Embryonic facial prominence (tissue), 1 donor: ENCODE results near the gene IFRD2.
"Not testable (repeated sequence)": the region's sequence is repeated elsewhere in the genome, so short reads cannot be mapped to it uniquely, and the experiment has no call there.

Source experiments
- DNase-seq: peaks from one replicate; pipeline ENCODE4 v3.0.0-alpha.2; 2016; ENCODE audit errors: extremely low spot score

Gene IFRD2

DNA sequence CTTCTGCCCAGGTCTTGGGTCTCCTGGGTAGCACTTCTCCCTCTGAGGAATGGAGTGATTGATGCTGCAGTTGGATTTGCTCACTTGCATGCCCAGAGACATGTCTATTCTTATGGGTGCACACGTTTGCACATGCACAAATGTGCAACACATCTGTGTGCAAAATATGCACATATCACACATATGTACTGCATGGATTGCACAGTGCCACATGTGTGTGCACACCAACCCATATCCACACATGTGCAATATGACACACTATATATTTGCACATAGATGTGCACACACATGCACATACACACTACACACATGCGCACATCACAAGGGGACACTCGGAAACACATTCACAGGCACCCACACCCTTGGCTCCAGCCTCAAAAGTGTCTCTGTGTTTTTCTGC lies 24.0 kb downstream of the IFRD2 start:
- DNase-seq, result no peak

DNA sequence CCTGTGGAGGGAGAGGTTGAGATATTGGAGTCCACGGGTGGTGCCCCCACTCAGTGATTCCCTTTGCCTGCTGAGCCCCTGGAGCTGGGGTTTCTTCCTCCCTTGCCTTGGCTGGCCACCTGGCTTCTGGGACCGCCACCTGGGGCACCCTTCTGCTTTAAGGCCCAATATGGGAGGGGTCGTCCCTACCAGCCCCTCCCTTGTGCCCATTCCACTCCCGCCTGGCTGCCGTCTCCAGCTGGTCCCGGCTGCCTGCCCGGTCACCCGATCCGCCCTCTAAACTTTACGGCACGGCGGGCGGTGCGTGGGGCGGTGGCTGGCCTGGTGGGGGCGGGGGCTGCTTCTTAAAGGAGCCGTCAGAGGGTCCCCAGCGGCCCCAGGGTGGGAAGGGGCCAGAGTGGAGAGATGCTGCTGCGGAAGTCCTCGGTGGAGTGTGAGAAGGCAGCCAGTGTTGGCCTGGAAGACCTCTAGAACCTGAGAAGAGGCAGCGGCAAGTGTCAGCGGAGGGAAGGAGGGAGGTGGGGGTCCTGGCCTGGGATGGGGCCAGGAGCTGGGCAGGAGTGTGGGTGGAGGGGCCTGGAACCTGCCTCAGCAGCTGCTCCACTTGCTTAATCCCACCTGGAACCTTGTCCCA lies 24.8 kb downstream of the IFRD2 start:
- DNase-seq, result no peak

DNA sequence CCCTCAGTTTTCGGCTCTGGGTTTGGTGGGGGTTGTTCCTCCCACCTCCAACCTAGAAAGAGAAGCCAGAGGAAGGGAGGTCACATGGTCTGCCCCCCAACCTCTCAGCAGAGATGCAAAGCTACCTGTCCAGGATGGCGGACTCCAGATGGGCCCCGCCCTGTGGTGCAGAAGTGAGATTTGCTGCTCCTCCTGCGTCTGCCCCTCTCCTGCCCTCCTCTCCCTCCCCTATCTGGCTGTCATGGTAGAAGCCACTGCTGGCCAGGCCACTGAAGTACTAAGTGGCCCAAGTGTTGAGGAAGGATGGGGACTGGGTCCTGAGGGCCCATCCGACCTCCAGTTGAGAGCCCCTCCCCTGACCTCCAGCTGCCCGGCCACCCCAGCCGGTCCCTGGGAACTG lies 25.4 kb downstream of the IFRD2 start:
- DNase-seq, result no peak

DNA sequence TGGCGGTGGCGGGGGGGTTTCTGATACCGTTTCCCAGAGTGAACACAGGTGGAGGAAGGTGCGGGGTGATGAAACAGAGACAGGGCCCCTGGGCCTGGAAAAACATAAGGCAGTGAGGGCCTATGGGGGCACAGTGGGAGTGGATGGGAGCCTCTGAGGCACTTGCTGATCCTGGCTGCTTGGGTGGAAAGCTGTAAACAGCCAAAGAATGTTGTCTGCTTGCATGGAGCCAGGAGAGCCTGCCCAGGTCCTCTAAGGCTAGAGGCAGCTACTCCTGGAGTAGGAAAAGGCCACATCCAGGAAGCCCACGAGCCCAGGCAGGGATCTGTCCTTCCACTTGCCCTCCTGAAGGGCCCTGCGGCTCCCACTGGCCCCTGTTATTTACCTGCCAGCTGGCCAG lies 26.2 kb downstream of the IFRD2 start:
- no peak for DNase-seq

DNA sequence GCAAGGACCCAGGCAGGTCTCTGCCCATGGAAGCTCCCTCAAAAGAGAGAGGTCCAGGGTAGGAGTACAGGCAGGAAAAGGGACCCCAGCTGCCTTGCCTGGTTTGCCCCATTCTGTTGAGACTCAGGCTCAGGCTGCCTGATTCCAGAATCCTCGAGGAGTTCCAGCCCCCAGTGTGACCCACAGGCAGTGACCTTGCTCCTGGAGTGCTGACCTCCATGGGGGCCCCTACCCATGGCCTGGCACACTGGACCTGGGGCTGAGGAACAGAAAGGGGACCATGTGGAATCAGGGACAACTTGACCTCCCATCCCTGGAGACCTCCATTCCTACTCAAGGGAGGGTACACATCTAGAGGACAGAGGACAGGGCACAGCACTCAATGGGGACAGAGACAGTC lies 26.7 kb downstream of the IFRD2 start:
- DNase-seq, result no peak

DNA sequence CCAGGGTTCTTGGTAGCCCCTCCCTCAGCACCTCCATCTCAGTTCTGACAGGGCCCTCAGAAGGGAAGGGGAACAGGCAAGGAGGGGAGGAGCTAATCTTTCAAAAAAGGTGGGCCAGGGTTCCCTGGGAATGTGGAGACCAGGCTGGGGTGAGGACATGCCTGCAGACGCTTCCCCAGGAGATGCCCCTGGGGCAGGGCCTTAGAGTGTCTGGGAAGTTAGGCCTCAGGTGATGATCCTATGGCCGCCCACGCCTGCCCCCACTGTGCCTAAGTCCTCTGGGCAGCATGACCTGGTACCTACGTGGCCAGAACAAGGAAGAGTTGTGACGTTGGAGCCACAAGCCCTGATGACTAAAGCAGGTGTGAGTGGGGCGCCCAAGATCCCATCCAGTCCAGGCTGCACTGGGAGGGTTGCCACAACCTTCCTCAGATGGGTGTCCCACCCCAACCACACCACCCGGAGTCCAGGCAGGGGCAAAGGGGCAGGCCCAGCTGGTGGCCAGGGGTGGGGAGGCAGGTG lies 27.2 kb downstream of the IFRD2 start:
- no peak for DNase-seq

DNA sequence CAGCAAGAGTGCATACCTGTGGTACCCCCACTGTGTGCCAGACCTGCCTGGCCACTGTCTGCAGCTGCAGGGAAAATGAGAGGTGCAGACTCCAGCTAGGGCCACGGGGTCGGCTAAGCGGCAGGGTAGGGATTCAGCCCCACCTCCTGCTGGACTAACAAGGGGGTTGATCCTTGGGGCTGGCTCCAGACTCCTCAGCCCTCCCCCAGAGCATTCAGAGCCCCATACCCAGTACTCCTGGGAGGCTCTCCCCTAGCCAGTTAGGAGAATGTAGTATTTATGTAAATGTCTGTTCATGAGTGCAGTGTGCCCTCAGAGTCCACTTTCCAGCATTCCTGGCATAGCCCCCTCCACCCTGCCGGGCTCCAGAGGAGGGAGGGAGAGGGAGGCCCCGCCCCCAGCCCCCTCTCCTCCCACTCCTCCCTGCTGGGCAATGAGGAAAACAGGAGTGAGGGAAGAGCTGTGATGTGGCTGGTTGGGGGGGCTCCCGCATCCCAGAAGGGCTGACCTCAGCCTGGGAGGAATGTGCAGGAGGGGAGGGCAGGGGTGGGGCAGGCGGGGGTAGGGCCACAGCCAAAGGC lies 27.8 kb downstream of the IFRD2 start:
- DNase-seq, result peak; percentile 87

DNA sequence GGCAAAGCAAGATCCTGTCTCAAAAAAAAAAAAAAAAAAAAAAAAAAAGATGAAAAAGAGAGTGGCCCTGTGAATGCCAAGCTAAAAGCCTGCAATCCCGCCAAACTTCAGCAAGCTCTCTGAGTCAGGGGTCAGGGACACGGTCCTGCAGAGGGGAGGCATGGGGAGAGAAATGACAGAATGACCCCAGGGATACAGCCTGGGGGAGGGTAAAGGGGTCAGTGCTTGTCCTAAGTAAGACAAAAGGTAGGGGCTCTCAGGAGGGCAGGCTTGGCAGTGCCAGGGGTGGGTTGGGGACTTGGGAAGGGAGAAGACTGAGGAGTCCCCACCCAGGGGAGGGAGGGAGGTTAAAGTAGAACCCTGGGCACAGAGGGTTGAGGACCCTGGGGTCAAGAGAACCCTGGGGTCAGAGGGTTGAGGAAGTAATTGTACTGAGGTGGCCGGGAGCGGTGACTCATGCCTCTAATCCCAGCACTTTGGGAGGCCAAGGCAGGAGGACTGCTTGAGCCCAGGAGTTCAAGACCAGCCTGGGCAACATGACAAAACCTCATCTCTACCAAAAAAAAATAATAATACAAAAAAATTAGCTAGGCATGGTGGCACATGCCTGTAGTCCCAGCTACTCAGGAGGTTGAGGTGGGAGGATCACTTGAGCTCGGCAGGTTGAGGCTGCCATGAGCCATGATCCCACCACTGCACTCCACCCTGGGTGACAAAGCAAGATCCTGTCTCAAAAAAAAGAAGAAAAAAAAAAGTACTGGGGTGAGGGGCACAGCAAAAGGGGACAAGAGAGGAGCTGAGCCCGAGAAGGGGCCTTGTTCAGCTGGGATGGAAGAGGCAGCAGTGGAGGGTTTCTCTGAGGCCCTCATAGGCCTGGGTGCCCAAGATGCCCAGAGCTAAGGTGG lies 28.5 kb downstream of the IFRD2 start:
- DNase-seq, result no peak

DNA sequence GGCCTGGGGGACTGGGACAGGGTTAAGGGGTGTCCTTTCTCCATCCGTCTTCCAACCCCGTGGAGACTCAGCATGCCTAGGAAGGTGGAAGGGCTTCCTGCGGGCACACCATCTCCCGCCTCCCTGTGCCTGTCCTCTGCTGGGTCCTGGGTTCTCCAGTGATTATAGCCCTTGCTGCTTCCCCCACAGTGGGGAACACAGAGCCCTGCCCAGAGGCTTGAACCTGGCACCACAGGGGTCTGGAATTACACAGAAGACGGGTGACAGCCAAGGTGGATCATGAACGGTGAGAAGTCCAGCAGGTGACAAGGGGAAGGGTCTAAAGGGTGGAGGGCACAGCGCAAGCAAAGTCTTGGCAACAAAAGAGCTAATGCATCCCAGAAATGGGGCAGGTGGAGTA lies 29.5 kb downstream of the IFRD2 start:
- DNase-seq, result no peak

DNA sequence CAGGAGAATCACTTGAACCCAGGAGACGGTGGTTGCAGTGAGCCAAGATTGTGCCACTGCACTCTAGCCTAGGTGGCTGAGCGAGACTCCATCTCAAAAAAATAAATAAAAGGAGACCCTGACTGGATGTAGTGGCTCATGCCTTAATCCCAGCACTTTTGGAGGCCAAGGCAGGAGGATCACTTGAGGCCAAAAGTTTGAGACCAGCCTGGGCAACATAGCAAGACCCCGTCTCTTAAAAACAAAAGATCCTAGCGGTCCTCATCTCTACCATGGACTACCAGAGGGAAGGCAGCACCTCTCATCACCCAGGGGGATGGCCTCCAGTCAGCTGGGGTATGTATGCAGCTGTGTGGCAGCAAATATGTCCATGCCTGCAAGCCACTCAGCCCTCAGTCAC lies 30.0 kb downstream of the IFRD2 start:
- not testable (repeated sequence) for DNase-seq

DNA sequence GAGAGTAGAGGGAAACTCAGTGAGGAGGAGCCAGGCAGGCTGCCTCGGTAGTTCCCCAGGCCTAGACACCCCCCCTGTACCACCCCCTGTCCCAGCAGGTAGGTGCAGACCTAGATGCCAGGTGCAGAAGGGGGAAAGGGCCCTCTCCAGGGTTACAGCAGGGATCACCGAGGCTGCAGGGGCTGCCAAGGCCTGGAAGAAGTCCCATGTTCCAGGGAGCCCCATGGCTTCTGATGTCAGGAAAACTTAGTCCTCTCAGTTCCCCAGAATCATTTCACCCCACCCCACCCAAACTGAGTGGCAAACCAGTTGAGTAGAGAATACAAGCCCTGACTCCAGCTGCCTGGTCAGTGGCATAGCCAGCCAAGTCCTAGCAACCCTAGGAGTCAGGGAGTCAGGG lies 30.7 kb downstream of the IFRD2 start:
- DNase-seq, result no peak

DNA sequence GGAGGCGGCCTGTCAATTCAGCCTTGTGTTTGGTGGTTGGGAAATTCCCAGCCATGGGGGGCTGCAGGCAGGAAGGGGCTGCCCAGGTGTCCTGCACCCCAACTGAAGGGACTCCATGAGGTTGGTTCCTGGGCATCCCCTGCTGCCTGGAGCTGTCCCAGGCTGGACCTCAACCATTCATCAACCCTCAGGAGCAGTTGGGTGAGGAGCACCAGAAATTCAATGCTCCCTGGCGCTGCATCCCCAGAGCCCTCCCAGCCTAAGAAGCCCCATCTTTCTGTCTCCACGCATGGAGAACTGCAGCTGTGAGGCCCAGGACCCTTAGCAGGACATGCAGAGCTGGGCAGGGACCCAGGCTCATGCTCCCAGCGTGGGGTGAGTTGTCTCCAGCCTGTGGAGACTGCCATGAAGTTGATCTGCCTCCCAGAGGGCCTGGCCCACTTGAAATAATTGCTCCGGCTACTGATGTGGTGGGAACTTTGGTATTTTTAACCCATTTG lies 31.2 kb downstream of the IFRD2 start:
- DNase-seq, result no peak

DNA sequence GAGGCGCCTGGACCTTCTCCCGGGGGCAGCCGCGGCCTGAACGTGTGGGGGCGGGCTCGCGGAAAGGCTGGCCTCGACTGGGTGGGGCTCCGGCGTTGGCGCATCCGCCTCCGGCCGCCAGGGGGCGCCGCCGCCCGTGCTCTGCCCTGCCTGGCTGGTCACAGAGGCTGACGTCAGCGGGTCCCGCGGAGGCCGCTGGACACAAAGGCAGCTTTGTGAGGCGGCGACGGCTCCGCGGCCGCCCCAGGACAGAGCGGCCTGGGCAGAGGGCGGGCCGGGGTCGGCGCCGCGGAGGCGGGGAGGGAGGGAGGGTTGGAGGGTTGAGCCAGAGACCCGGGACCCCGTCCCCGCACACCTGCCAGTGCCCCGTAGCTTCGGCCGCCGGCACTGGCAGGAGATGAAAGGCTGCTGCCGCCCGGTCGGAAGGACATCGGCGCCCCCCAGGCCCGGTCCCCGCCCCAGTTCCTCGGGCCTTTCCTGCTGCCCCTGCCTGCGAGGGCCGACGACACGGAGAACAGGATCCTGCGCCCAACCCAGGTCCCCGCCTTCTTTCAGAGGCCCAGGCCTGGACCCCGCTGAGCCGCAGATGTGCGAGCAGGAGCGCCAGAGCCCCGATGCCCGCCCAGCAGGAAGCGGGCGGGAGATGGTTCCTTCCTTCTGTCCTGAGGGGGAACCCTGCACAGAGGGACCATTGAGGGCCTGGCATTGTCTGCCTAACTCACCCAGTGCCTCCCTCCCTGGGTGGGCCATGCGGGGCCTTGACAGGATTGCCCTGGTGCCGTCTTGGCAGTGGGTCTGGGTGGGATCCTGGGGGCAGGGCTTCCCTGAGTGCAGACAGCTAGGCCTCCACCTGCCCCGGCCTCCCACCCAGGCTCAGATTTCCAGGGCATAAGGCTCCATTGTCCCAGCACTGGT lies 31.9 kb downstream of the IFRD2 start:
- DNase-seq, result peak; percentile 62

DNA sequence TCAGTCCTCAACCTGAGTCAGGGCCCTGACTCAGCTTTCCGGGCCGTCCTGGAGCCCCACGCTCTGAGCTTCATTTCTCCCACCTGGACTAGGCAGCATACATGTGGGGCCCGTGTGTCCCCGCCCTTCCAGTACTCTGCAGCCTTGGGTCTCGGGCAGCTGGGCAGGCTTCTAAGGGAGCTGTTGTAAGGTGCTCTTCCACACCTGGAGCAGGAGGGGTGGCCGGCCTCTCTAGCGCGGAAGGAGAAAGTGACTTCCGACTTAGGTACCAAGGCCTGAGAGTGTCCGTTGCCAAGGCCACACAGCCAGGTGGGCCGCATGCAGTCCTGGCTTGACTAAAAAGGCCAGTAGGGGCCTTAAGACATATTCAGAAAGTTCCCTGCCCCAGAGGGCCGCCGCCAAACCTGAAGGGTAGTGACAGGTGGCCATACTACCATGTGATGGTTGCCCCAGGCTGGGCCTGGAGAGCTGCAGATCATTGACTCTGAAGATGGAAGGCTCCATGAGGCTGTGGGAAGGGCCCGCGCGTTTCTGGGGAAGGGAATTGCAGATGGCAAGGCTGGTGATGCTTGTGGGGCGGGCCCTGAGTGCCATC lies 32.7 kb downstream of the IFRD2 start:
- DNase-seq, result no peak

DNA sequence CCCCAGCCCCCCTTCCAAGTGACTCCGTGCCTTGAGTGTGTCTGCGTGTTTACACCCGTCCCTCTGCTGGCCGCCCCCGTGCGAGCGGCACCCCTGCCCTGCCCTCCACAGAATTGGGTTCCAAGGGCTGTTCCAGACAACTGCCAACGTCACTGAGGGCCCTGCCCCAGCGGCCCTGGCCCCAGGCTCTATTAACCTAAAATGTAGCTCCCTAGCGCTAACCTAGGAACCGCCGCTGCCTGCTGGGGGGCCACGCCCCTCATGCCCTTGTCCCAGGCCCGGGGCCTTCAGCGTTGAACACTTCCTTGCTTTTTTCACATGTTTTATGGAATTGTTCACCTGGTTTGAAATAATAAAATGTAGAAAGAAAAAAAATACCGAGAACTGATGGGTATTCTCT lies 33.2 kb downstream of the IFRD2 start:
- no peak for DNase-seq

DNA sequence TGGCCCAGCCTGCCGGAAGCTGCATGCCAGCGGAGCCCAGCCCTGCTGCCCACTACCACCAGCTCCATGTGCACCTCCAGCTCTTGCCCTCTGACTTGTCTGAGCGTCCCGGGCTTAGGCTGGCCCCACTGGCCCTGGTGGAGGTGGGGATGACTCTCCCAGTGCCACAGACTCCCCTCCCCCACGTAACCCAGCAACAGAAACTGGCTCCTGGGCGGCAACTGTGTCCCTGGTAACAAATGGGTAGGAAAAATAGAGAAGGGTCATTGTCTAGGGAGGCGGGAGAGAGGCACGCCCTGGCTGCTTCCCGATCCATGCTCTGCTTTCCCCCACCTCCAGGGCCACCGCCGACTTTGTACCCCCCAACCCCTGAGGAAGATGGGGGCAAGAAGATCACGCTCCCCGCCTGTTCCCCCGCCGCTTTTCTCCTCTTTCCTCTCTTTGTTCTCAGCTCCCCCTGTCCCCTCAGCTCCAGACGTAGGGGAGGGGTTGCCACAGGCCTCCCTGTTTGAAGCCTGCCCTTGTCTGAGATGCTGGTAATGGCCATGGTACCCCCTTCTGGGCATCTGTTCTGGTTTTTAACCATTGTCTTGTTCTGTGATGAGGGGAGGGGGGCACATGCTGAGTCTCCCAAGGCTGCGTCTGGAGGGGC lies 34.1 kb downstream of the IFRD2 start:
- no peak for DNase-seq

DNA sequence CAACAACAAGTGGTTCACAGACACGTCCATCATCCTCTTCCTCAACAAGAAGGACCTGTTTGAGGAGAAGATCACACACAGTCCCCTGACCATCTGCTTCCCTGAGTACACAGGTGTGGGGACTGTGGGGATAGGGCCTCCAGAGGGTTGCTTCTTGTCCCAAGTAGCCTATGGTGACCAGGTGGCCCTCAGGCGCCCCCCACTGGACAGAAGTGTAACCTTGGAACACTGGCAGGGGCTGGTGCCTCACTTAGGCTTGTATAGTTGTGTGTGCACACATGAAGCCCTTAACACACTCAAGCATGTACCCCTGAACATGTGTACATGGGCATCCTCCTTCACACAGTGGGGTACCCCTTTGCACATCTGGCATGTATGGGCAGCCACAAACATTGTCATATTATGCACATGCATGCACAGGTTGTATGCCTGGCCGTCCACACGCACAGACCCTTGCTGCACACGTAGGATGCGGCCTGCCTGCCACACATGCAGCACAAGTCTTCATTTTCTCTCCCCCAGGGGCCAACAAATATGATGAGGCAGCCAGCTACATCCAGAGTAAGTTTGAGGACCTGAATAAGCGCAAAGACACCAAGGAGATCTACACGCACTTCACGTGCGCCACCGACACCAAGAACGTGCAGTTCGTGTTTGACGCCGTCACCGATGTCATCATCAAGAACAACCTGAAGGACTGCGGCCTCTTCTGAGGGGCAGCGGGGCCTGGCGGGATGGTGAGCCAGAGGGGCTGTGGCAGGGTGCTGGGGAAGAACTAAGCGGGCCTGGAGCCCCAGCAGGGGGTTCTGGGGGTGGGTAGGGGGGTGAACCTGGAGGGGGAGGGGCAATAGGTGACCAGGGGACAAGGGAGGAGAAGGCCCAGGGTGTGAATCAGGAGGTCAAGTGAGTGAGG lies 35.0 kb downstream of the IFRD2 start:
- no peak for DNase-seq

DNA sequence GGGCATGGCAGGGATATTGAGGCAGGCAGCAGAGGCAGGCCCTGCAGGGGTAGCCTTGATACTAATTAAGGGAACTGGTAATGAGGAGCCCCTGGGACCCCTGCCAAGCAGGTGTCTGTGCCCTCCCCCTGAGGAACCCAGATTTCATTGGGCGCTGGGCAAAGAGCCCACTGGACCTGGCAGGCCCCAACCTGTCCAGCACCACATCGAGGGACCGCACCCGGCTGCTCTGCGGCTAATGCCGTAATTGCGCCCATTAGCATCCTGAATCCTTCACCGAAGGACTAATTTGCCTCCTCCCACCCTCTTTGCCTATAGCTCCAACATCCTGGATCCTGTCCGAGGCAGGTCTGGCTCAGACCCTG lies 37.0 kb downstream of the IFRD2 start:
- no peak for DNase-seq

DNA sequence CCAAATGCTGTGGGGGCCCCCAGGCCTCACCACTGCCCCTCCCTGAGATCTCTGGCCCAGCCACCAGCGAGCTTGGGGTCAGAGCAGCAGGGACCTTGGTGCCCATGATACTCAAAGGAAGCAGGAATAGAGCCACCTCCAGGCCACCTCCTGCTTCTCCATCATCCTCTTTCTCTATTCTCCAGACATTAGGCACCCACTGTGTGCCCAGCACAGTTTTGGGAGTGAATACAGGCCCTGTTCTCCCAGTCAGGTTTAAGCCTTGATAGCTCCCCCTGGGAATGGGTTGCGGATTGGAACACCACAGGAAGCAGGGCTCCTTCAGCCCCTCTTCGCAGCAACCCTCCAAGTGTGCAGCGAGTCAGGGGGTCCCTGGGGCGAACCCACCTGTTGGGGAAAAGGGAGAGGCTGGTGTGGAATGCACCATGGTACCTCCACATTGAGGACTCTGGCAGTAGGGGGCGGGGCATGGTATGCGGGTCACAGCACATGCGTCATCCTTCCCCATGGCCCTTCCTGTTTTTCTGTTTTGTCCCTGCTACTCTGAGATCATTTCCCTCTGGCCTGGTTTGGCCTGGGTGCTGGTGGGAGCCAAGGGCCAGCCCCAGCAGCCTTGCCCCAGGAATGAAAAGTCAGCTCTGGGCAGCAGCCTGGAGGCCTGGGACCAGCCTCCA lies 37.5 kb downstream of the IFRD2 start:
- DNase-seq, result no peak
